ENCODE data around the gene PPCDC.

The PPCDC gene

DNA sequence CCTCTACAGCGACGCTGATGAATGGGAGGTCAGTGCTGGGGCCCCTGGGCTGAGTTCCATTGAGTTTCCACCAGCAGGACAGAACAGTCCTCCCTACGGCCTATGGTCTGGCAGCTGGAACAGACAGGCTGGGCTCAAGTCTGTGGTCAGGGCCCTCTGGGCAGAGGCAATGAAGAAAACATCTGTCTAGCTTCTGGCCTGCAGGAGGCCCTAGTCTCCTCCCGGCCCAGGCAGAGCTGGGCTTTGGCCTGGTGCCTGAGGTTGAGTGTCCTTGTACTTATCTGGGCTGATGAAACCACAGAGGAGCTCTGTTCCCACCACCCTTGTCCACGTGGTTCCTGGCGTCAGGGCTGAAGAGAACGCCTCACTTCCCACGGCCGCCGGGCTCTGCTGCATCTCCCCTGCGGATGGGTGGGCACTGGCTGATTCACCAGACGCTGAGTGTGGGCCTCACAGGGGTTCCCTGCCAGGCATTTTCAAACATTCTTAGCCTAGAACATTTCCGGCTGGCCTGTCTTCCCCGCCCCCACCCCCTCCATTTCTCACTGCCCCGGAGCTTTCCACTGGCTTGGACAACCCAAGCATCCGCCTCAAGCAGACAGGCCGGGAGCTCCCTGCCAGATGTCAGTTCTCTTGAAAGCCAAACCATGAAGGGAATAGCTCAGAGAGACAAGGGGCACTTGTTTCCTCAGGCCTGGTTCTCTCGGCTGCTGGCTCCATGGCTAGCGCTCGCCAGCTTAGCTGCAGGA, 20.3 kb downstream of the PPCDC start:
- no peak for DNase-seq (ENCODE audit: low read depth in 4 of 4, low spot score in 1 of 4)

DNA sequence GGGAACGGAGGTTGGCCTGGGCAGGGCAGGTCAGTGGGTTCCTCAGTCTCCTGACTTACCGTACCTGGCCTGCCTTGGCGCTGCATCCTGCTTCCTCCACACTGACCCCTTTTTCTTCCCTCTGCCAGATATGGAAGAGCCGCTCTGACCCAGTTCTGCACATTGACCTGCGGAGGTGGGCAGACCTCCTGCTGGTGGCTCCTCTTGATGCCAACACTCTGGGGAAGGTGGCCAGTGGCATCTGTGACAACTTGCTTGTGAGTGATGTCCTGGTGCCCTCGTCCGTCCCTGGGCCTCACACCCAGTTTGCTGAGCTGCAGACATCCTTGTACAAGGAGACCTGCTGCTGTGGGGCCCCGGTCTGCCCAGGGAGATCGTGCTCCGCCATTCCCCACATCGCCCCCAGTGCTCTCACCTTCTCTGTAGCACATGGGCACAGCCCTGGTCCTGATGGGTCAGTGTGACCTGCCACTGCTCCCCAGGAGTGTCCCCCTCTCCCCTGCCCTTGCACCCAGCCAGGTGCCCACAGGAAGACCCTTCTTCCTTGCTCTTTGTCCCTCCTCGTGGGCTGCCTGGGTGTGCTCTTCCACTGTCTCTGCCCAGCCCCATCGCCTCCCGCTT, 21.0 kb downstream of the PPCDC start:
- no peak for DNase-seq (ENCODE audit: low read depth in 4 of 4, low spot score in 1 of 4)

DNA sequence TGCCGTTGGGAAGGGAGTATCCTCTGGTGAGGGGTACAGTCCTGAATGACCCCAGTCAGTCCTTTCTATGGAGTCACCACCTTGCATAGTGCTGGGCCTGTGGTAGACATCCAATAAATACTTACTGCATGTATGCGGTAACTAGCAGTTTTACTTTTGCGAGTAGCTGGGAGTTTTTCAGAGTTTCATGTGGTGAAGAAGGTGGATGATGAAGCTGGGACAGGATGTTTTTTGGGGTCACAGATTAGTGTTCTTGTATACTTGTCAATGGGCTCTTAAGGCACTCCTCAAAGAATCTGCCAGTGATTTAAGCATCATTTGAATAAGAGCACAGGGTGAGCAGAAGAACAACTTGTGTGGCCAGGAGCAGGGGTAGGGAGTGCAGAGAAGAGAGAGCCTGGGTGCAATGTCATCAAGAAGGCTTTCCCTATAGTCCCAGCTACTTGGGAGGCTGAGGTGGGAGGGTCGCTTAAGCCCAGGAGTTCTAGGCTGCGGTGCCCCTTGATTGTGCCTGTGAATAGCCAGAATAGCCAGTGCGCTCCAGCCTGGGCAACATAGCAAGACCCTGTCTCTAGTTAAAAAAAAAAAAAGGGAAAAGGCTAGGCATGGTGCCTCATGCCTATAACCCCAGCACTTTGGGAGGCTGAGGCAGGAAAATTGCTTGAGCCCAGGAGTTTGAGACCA, 22.1 kb downstream of the PPCDC start:
- no peak for DNase-seq (ENCODE audit: low read depth in 4 of 4, low spot score in 1 of 4)

DNA sequence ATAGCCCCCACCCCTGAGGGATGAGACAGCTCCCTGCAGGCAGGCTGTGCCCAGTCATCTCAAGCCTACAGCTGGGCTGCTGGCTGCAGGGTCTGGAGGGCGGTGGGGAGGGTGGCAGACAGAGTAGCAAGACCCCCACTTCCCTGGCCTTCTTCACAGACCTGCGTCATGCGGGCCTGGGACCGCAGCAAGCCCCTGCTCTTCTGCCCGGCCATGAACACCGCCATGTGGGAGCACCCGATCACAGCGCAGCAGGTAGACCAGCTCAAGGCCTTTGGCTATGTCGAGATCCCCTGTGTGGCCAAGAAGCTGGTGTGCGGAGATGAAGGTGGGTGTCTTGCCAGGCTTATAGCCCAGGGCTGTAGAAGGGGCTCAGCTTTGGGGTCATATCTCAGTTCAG, 25.0 kb downstream of the PPCDC start:
- no peak for DNase-seq (ENCODE audit: low read depth in 4 of 4, low spot score in 1 of 4)

DNA sequence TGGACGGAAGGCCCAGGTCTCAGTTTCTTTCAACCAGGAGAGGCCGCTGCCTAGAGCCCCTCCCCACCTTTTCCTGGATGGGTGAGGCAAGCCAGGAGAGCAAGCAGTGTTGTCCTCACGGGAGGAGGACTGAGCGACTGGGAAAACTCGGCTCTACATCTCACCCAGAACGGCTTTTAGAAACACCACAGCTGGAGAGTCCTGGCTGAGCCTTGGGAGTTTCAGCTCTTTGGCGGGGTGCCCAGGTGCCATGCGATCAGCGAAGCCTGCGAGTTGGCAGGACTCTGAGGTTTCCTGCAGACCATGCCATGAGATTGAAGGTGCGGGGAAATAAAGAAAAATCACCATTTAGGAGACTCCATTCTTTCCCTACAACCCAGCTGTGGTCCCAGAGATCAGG, 26.0 kb downstream of the PPCDC start:
- DNase-seq (ENCODE audit: low read depth in 4 of 4, low spot score in 1 of 4) = no peak

DNA sequence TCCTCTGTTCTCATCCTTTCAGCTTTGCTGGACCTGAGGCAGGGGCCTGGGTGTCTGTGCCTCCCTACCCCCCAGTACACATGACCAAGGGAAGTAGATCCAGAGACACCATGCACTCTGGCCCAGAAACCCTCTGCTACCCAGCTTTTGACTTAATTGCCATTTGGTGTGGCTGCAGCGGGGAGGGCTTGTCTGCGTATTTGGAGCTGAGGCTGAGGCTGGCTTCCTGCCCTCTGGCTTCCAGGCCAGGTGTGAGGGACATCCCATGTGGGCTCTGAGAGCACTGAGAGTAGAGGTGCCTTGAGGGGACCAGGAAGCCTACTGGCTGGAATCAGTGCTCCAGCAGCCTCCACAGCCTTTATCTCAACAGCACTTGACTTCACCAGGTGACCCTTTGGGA, 26.9 kb downstream of the PPCDC start:
- no peak for DNase-seq (ENCODE audit: low read depth in 4 of 4, low spot score in 1 of 4)

DNA sequence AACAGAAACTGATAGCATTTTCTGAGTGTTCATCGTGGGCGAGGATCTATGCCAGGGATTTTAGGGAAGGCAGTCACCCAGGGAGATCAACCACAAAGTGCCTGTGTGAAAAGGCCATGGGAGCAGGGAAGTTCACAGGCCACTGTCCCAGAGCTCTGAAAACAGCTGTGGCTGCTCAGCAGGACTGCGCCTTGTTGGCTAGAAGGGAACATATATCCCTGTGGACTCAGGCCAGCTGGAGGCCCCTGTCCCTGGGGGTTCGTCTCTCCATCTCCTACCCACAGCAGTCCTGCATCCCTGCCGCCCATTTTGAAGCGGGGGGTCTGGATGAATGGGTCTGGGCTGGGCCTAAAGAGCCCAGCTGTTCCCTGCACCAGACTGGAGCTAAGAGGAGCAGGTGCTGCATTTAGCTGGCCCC, 27.8 kb downstream of the PPCDC start:
- DNase-seq (ENCODE audit: low read depth in 4 of 4, low spot score in 1 of 4) = no peak

DNA sequence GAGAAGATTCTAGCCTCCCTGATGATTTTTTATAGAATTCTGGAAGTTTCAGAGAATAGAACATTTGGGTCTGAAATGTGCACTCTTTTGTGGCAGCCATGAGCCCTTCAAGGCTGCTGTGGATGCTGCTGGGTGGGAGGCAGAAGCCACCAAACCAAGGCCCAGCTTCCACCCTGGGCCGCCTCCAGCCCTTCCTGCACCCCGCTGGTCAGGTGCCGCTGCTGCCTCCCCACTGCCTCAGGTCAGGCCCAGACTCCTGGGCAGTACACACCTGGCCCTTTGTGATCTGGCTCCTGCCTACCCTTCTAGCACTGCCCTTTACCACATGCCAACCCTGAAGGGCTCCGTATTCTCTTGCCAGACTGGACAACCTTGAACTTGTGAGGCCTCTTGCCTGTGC, 28.3 kb downstream of the PPCDC start:
- DNase-seq (ENCODE audit: low read depth in 4 of 4, low spot score in 1 of 4) = no peak

DNA sequence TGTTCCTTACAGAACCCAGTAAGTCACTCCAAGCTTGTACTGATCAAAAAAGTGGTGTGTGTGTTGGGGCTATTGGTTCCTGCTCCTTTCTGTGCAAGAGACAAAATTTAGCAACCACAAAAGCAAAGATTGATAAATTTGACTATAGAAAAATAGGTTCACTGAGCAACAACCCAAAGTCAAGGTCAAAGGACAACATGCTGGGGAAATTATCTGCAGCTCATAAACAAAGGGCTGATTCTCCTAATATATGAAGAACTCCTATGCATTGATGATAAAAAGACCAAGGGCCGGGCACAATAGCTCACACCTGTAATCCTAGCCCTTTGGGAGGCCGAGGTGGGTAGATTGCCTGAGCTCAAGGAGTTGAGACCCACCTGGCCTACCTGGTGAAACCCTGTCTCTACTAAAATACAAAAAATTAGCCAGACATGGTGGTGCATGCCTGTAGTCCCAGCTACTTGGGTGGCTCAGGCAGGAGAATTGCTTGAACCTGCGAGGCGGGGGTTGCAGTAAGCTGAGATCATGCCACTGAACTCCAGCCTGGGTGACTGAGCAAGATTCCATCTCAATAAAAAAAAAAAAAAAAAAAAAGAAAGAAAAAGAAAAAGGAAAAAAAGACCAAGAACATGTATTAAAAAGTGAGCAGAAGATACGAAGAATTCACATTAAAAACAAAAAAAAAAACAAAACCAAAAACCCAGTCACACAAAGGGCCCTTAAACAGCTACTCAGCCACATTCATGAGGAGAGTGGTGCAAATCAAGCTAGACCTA, 29.8 kb downstream of the PPCDC start:
- no peak for DNase-seq (ENCODE audit: low read depth in 4 of 4, low spot score in 1 of 4)

DNA sequence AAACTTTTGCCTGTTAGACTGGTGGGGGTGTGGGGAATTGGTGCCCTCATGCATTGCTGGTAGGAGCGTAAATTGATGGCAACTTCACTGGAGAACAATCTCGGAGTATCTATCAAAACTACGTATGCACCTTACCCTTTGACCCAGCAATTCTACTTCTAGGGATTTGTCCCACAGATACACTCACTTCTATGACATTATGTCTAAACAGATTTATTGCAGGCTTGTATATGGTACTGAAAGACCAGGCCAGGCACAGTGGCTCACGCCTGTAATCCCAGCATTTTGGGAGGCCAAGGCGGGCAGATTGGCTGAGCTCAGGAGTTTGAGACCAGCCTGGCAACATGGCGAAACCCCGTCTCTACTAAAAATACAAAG, 30.3 kb downstream of the PPCDC start:
- DNase-seq (ENCODE audit: low read depth in 4 of 4, low spot score in 1 of 4) = no peak

DNA sequence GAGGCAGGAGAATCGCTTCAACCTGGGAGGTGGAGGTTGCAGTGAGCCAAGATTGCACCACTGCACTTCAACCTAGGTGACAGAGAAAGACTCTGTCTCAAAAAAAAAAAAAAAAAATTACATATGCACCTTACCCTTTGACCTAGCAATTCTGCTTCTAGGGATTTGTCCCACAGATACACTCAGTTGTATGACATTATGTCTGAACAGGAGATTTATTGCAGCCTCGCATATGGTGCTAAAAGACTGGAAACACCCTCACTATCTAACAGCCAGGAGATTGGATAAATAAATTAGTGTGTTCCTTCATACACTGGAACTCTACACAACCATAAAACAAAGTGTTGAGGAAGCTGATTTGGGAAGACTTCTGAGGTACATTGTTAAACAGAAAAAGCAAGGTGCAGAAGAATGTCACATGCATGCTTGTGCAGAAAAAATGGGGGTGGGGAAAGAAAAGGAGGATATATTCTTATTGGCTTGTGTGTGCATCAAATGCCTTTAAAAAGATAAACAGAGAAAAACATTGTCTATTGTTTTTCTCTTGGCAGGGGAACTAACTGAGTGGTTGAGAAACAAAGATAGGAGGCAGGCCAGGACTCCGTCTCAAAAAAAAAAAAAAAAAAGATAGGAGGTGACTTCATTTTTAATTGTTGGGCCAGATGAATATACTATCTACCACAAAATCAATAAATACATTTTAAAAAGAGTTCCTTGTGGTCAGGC, 30.9 kb downstream of the PPCDC start:
- DNase-seq (ENCODE audit: low read depth in 4 of 4, low spot score in 1 of 4) = no peak

DNA sequence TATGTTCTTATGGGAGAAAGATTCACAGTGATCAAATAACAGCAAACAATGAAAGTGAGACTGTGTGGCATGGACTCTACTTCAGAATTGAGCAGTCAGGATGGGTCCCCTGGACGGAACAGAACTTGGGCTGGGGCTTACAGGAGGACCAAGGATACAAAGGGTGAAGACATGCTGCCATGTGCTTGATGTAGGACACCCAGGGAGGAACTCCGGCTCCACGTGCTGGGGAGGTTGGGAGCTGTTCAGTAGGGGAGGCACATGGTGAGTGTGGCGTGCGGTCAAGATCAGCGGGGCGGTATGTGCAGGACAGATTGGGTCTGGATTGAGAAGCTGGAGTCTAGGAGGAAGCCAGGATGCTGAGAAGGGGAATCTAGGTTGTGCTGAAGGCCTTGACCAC, 32.6 kb downstream of the PPCDC start:
- DNase-seq (ENCODE audit: low read depth in 4 of 4, low spot score in 1 of 4) = no peak

DNA sequence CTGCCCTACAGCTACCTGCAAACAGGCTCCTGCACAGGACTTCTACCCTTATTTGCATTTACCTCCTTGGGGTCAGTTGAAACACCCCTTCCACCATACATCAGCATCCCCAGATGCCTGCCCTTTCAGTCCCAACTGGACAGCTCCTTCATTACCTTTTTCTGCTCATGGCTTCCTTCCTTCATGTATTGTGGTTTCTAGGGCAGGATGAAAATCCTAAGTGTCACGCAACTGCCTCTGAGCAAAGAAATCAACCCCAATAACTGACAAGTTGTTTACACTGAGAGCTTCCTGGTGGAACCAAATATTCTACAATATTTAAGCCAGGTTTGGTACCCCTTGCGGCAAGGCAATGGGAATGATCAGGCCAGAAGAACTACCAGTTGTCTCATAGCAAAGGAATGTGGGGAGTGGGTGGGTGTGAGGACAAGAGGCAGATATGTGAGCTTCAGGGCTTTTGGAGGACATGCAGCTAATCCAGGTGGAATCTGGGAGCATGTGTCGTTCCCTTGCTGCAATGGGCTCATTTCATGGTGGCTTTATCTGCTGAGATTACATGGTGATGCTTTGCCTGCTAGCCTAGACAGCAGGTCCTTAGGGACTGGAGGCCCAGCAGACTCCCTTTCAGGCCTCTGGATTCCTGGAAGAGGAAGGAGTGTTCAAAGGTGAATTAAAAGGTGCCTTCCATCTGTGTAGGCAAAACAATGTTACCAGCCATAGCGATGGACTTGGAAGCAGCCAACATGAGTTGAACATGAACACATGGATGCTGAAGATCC, 34.9 kb downstream of the PPCDC start:
- no peak for DNase-seq (ENCODE audit: low read depth in 4 of 4, low spot score in 1 of 4)

DNA sequence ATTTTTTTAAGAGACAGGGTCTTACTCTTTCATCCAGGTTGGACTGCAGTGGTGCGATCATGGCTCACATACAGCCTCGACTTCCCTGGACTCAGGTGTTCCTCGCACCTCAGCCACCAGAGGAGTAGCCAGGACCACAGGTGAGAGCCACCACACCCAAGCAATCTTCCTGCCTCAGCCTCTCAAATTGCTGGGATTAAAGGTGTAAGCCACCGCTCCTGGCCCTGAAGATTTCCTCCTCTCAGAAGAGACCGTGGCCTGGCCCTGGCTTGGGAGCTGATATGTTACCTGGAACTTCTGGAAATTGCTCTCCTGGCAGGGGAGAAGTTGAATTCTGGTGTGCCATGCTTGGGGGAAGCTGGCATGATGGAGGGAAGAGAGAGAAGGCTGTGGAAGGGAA, 36.2 kb downstream of the PPCDC start:
- DNase-seq (ENCODE audit: low read depth in 4 of 4, low spot score in 1 of 4) = no peak

DNA sequence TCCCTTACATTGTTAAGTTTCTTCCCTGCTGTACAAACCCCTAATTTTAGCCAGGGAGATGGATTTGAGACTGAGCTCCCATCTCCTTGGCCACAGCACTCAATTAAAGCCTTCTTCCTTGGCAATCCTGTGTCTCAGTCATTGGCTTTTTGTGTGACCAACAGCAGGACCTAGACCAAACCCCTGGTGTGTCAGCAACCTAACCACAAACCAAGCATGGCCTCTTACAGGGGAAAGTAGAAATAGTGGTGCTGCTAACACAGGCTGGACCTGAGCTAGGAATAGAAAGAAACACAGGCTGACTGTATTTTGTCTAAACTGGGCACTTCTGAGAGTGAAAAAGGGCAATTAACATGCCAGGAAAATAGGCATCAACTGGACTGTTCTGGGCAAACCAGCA, 37.9 kb downstream of the PPCDC start:
- no peak for DNase-seq (ENCODE audit: low read depth in 4 of 4, low spot score in 1 of 4)

DNA sequence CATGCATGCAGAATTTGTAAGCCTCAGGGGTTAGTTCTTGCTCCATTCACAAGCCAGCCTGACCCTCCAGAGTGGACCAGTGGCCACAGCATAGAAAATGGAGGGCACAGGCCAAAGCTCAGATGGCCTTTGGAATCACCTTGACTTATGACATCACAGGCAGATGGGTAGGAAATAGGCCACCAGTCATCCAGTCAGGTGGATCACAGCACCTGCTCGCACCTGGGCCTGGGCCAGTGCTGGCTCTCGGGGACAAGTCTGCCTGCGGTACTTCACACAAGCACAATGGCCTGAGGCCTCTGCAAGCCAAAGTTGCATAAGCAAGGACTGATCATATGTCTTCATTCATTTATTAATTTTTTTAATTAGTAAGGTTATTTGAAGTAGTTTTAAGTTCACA, 39.3 kb downstream of the PPCDC start:
- no peak for DNase-seq (ENCODE audit: low read depth in 4 of 4, low spot score in 1 of 4)

DNA sequence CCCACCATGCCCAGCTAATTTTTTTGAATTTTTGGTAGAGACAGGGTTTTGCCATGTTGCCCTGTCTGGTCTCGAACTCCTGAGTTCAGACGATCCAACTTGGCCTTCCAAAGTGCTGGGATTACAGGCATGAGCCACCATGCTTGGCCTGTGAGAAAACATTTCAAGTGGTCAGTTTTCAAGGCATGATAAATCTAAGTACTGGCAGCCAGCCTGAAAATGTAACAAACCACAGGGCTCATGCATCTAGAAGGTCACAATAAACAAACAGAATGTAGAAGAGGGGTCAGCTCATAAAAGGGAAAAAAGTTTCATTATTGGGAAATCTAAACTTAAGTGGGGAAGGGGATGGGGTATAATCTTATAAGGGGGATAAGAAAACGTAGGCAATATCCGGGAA, 39.9 kb downstream of the PPCDC start:
- no peak for DNase-seq (ENCODE audit: low read depth in 4 of 4, low spot score in 1 of 4)

DNA sequence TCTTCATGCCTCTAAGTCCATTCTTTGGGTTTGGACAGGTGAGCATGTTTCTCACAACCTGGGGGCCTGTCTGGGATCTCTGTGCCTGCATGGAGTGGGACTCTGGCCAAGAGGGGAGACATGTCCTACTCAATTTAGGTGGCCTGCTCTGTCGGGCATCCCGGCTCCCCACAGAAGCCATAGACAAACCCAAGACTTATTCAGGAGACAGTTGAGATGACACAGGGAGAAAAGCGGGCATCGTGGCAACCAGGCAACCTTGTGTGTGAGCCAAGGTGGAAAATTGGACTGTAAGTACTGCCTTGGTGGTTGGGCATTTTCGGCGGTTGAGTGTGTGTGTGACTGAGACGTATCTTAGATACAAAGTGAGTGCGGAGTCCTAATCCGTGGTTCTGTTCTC, 40.5 kb downstream of the PPCDC start:
- DNase-seq (ENCODE audit: low read depth in 4 of 4, low spot score in 1 of 4) = no peak

DNA sequence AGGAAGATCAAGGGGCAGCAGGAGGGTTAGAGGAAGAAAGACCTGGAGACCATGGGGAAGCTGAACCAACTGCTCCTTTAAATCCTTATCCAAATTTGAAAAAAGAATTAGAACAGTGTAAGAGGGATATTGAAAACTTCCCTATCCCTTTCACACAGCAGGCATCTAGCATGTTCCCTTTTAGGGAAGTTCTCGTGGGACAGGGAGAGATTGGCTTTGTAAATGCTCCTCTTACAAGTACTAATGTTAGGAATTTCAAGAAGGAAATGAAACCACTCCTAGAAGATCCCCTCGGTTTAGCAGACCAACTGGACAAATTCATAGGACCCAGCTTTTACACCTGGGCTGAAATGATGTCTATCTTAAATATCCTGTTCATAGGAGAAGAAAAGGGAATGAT, 41.5 kb downstream of the PPCDC start:
- DNase-seq (ENCODE audit: low read depth in 4 of 4, low spot score in 1 of 4) = no peak

DNA sequence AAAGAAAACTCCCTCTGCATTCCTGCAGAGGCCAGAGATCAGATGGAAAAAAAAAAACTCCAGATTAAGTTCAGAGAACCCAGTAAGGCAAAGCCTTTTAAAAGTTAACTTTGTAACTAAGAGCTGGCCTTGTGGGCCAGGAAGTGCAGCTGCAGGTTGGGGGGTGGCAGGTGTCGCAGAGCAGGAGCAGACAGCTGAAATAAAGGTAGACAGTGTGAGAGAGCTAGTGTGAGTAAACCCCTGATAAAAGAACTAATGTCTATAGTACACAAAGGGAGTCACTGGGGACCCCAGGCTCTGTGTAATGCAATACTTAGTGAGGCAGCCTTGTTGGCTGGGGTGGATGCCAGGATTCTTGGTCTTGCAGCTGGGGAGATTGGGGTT, 42.1 kb downstream of the PPCDC start:
- no peak for DNase-seq (ENCODE audit: low read depth in 4 of 4, low spot score in 1 of 4)

Measured in stimulated activated CD4-positive, alpha-beta T cell treated with anti-CD3 and anti-CD28 coated beads, Interleukin-1b, Interleukin-23, amount 100 ng/mL, for 24 hours (primary cell).